H1 (cell line): Measurements from ENCODE around the gene COL4A2. TPM values are rescaled to one million over a fixed set of nuclear protein-coding genes. Genes with fewer than 3 reads are reported as not detected.

Source experiments
- CTCF ChIA-PET: fragments of 300-600 bp; sonication (Branson Sonifier 250); formaldehyde crosslinking; loops from one replicate; lab custom pipeline; 2021; ENCODE audit not compliant: partially characterized antibody; lab: Charles Lee
- POLR2A ChIA-PET: fragments of 300-600 bp; sonication (Branson Sonifier 250); formaldehyde crosslinking; loops from one replicate; lab custom pipeline; 2021; ENCODE audit warnings: inconsistent platforms; ENCODE audit not compliant: partially characterized antibody; lab: Charles Lee
- DNase-seq, 2 experiments: peaks; one replicate each; pipeline versions ENCODE4 v3.0.0 to v3.0.0-alpha.2; 2010 to 2022; ENCODE audit warnings: low spot score in 2 of 2, low read depth in 1 of 2, mixed read lengths in 1 of 2
- FAIRE-seq: peaks from 2 replicates; lab custom pipeline; 2011; peaks lifted over from hg19 to GRCh38; lab: Jason Lieb, UNC
- H2AFZ ChIP-seq: 2 replicates; pipeline ENCODE4 v1.8.1; 2012; ENCODE audit warnings: low read length, inconsistent platforms
- H2AK5ac ChIP-seq: 2 replicates; pipeline ENCODE4 v1.6.1; 2013; ENCODE audit warnings: low read depth, low read length
- H2BK120ac ChIP-seq: replicated peaks from 2 replicates; pipeline ENCODE3; 2013; ENCODE audit warnings: low read depth, low read length, inconsistent platforms
- H2BK12ac ChIP-seq: 2 replicates; pipeline ENCODE4 v1.6.1; 2013; ENCODE audit warnings: low read depth, low read length
- H2BK15ac ChIP-seq: 2 replicates; pipeline ENCODE4 v1.6.1; 2013; ENCODE audit warnings: low read length
- H2BK20ac ChIP-seq: 2 replicates; pipeline ENCODE4 v1.6.1; 2013; ENCODE audit warnings: low read length
- H2BK5ac ChIP-seq: 2 replicates; pipeline ENCODE4 v1.6.1; 2013; ENCODE audit warnings: low read depth, low read length
- H3K14ac ChIP-seq: 2 replicates; pipeline ENCODE4 v1.6.1; 2013; ENCODE audit warnings: inconsistent platforms; ENCODE audit not compliant: insufficient read length
- H3K18ac ChIP-seq: 2 replicates; pipeline ENCODE4 v1.6.1; 2013; ENCODE audit warnings: low read length; ENCODE audit errors: extremely low read depth
- H3K23ac ChIP-seq: 2 replicates; pipeline ENCODE4 v1.6.1; 2013; ENCODE audit warnings: inconsistent platforms; ENCODE audit not compliant: insufficient read length
- H3K23me2 ChIP-seq: 2 replicates; pipeline ENCODE4 v1.6.1; 2013; ENCODE audit warnings: low read depth, low read length
- H3K27ac ChIP-seq: 2 replicates; pipeline ENCODE4 v1.6.1; 2011; ENCODE audit warnings: low read depth, low read length, inconsistent platforms
- H3K27me3 ChIP-seq, 4 experiments: replicated peaks in 1 of 4; 1 replicate in 1 of 4; 2 replicates in 3 of 4; pipeline versions ENCODE4 v1.6.1 to v1.8.1; 2011 to 2013; ENCODE audit warnings: low read length in 3 of 4, mild to moderate bottlenecking in 3 of 4, inconsistent platforms in 2 of 4, mixed read lengths in 2 of 4, moderate library complexity in 1 of 4; ENCODE audit not compliant: control insufficient read depth in 3 of 4, insufficient read depth in 3 of 4; ENCODE audit errors: extremely low read depth in 1 of 4
- H3K36me3 ChIP-seq, 4 experiments: 2 replicates each; pipeline versions ENCODE4 v1.6.1 to v1.8.1; 2011 to 2013; ENCODE audit warnings: mild to moderate bottlenecking in 4 of 4, low read length in 3 of 4, moderate library complexity in 2 of 4, control low read depth in 1 of 4, inconsistent platforms in 1 of 4; ENCODE audit not compliant: insufficient read depth in 4 of 4, control insufficient read depth in 2 of 4
- H3K4ac ChIP-seq: replicated peaks from 2 replicates; pipeline ENCODE3; 2013; ENCODE audit warnings: low read length, low read depth, mixed read lengths, inconsistent platforms; ENCODE audit not compliant: insufficient read length
- H3K4me1 ChIP-seq, 4 experiments: replicated peaks in 1 of 4; 1 replicate in 1 of 4; 2 replicates in 3 of 4; pipeline versions ENCODE4 v1.6.1 to v1.8.1; 2011 to 2013; ENCODE audit warnings: low read length in 3 of 4, inconsistent platforms in 2 of 4, mixed read lengths in 1 of 4; ENCODE audit not compliant: insufficient read depth in 4 of 4, control insufficient read depth in 3 of 4
- H3K4me2 ChIP-seq, 2 experiments: 2 replicates each; pipeline versions ENCODE4 v1.6.1 to v1.8.1; 2011 to 2013; ENCODE audit warnings: low read depth in 2 of 2, low read length in 2 of 2, control low read depth in 1 of 2, inconsistent platforms in 1 of 2, mild to moderate bottlenecking in 1 of 2; ENCODE audit not compliant: insufficient read depth in 1 of 2
- H3K4me3 ChIP-seq, 4 experiments: fragments of 200-600, 300-600 bp in 1 of 4; sonication (generic), shearing (Covaris generic), sonication (Bioruptor Twin) in 1 of 4; 2 replicates each; pipeline versions ENCODE4 v1.5.1 to v1.8.1; 2011 to 2016; ENCODE audit warnings: low read length in 4 of 4, low read depth in 3 of 4, control low read depth in 2 of 4, inconsistent platforms in 2 of 4, mild to moderate bottlenecking in 2 of 4, mixed read lengths in 1 of 4, moderate library complexity in 1 of 4; ENCODE audit not compliant: insufficient read depth in 2 of 4; ENCODE audit errors: extremely low read depth in 1 of 4
- H3K56ac ChIP-seq: replicated peaks from 2 replicates; pipeline ENCODE3; 2013; ENCODE audit warnings: low read depth, mild to moderate bottlenecking, mixed read lengths, low read length, inconsistent platforms; ENCODE audit not compliant: insufficient read length
- H3K79me1 ChIP-seq: 2 replicates; pipeline ENCODE4 v1.6.1; 2013; ENCODE audit warnings: low read depth, low read length, control low read depth
- H3K79me2 ChIP-seq, 2 experiments: 2 replicates each; pipeline versions ENCODE4 v1.6.1 to v1.8.1; 2012 to 2013; ENCODE audit warnings: low read length in 2 of 2, mild to moderate bottlenecking in 2 of 2, inconsistent platforms in 1 of 2; ENCODE audit not compliant: insufficient read depth in 2 of 2, control insufficient read depth in 1 of 2
- H3K9ac ChIP-seq, 4 experiments: replicated peaks in 1 of 4; 1 replicate in 1 of 4; 2 replicates in 3 of 4; pipeline versions ENCODE4 v1.6.1 to v1.8.1; 2011 to 2013; ENCODE audit warnings: low read depth in 3 of 4, low read length in 3 of 4, control low read depth in 2 of 4, mild to moderate bottlenecking in 2 of 4, moderate library complexity in 2 of 4, inconsistent platforms in 1 of 4; ENCODE audit errors: extremely low read depth in 1 of 4
- H3K9me3 ChIP-seq, 2 experiments: 2 replicates each; pipeline versions ENCODE4 v1.6.1 to v1.8.1; 2012 to 2013; ENCODE audit warnings: mild to moderate bottlenecking in 2 of 2, moderate library complexity in 2 of 2, control low read depth in 1 of 2, inconsistent platforms in 1 of 2, low read depth in 1 of 2, low read length in 1 of 2, mixed read lengths in 1 of 2; ENCODE audit not compliant: insufficient read depth in 2 of 2
- H4K20me1 ChIP-seq, 2 experiments: replicated peaks in 1 of 2; 2 replicates each; pipeline versions ENCODE3 to v1.8.1; 2011 to 2013; ENCODE audit warnings: inconsistent platforms in 2 of 2, low read length in 2 of 2, mild to moderate bottlenecking in 1 of 2; ENCODE audit not compliant: insufficient read depth in 2 of 2, control insufficient read depth in 1 of 2
- H4K5ac ChIP-seq: 2 replicates; pipeline ENCODE4 v1.6.1; 2013; ENCODE audit warnings: low read length, low read depth, mixed read lengths, inconsistent platforms; ENCODE audit not compliant: insufficient read length
- H4K8ac ChIP-seq: 2 replicates; pipeline ENCODE4 v1.8.0; 2013; ENCODE audit warnings: mild to moderate bottlenecking, moderate library complexity, low read length, inconsistent platforms; ENCODE audit not compliant: insufficient read depth; ENCODE audit errors: extremely low read depth
- H4K91ac ChIP-seq: replicated peaks from 2 replicates; pipeline ENCODE3; 2013; ENCODE audit warnings: low read length, mixed read lengths, inconsistent platforms; ENCODE audit not compliant: insufficient read length
- CEBPB ChIP-seq: IDR thresholded peaks from 2 replicates; pipeline ENCODE4 v1.6.1; 2012; ENCODE audit warnings: low read depth, low read length
- EP300 ChIP-seq, 2 experiments: IDR thresholded peaks; 1 replicate in 1 of 2; 2 replicates in 1 of 2; pipeline ENCODE4 v1.6.1; 2011 to 2012; ENCODE audit warnings: low read depth in 2 of 2, low read length in 2 of 2, mild to moderate bottlenecking in 2 of 2, borderline replicate concordance in 1 of 2, inconsistent platforms in 1 of 2, moderate library complexity in 1 of 2
- EZH2 ChIP-seq: fragments of 200-600 bp; sonication (generic); IDR thresholded peaks from 2 replicates; pipeline ENCODE4 v1.7.1; 2012; ENCODE audit warnings: low read depth, mild to moderate bottlenecking, moderate library complexity, low read length, inconsistent platforms; ENCODE audit not compliant: severe bottlenecking
- HDAC6 ChIP-seq: IDR thresholded peaks from one replicate; pipeline ENCODE4 v1.7.1; 2012; ENCODE audit warnings: low read depth, mild to moderate bottlenecking, inconsistent platforms, low read length, moderate library complexity
- KDM1A ChIP-seq: fragments of 200-600, 300-600 bp; sonication (generic); IDR thresholded peaks from 2 replicates; pipeline ENCODE4 v1.7.1; 2016; ENCODE audit warnings: mild to moderate bottlenecking, low read length, borderline replicate concordance
- KDM4A ChIP-seq: IDR thresholded peaks from one replicate; pipeline ENCODE4 v1.7.1; 2012; ENCODE audit warnings: low read depth, mild to moderate bottlenecking, moderate library complexity, low read length, inconsistent platforms; ENCODE audit not compliant: severe bottlenecking
- KDM5A ChIP-seq: fragments of 200-600 bp; IDR thresholded peaks from 2 replicates; pipeline ENCODE4 v1.7.1; 2012; ENCODE audit warnings: mild to moderate bottlenecking, low read length, inconsistent platforms, mixed read lengths
- SIRT6 ChIP-seq: IDR thresholded peaks from one replicate; pipeline ENCODE4 v1.7.1; 2012; ENCODE audit warnings: low read length, inconsistent platforms
- SIX5 ChIP-seq: IDR thresholded peaks from 2 replicates; pipeline ENCODE4 v1.6.1; 2011; ENCODE audit warnings: mild to moderate bottlenecking, low read depth, low read length
- SP2 ChIP-seq: IDR thresholded peaks from 2 replicates; pipeline ENCODE4 v1.6.1; 2012; ENCODE audit warnings: mild to moderate bottlenecking, low read length, inconsistent platforms
- USF2 ChIP-seq: IDR thresholded peaks from 2 replicates; pipeline ENCODE4 v1.6.1; 2011; ENCODE audit warnings: low read length, improper control_type of control experiment
- WGBS, 2 experiments: shearing (Covaris generic) in 1 of 2; methylation state at CpG; one replicate each; pipeline versions ENCODE4 v1.1.6 to v1.1.7; 2013 to 2015; ENCODE audit warnings: low lambda C conversion rate in 2 of 2, mixed read lengths in 2 of 2, inconsistent platforms in 1 of 2, low coverage in 1 of 2, missing lambda C conversion rate in 1 of 2; ENCODE audit not compliant: insufficient replicate concordance in 2 of 2, insufficient coverage in 1 of 2, insufficient read length in 1 of 2; ENCODE audit errors: extremely low coverage in 1 of 2, missing lambda C conversion rate in 1 of 2; 5-methylcytosine and 5-hydroxymethylcytosine counted together
- polyA plus RNA-seq, 7 experiments: library from polyadenylated mRNA; depleted of rRNA in 3 of 7; stranded (reverse) in 5 of 7; unstranded in 2 of 7; fragments of >200 nt in 5 of 7; fragments of 200-250 nt in 2 of 7; gene quantifications; 1 replicate in 5 of 7; 2 replicates in 1 of 7; 4 replicates in 1 of 7; pipeline versions ENCODE4 v1.2.1 to v1.2.3, GENCODE V29; 2011 to 2013; ENCODE audit warnings: missing spikeins in 2 of 7, mixed read lengths in 2 of 7
- total RNA-seq: library from RNA; stranded (reverse); fragmentation: NEBNext Ultra II Directional; extraction: Animal tissue kit (Norgen Biotek cat#: 25700); gene quantifications from 2 replicates; pipeline ENCODE4 v1.2.1, GENCODE V29; 2021

The COL4A2 gene
- total and polyA plus RNA-seq, 2 of the 8 experiments (the other 6 are each of a cell fraction or from before 2014, with no cell fraction given): 80.4 to 87.3 TPM

GRCh38 chr13:110317496-110318195 is 10.6 kb downstream of the COL4A2 start:
- no peak overlapping the region for H2BK15ac ChIP-seq
- H3K23ac ChIP-seq: no peak overlapping the region
- no peak overlapping the region for H4K5ac ChIP-seq
- 92% methylated on average over 13 of the region's 13 CpGs; no CpG with 5 or more reads in 1 of the 2 experiments for WGBS, 2 experiments
- ChIA-PET POLR2A (no interaction called here), CTCF (no interaction called here)
- H3K79me1 ChIP-seq: peaks cover 10% of the 10 kb centered on the region
- no peak overlapping the region for H2AFZ ChIP-seq
- H2BK120ac ChIP-seq: no peak overlapping the region
- H3K14ac ChIP-seq: no peak overlapping the region
- TF ChIP-seq CEBPB (no peak), KDM1A (no peak), EP300 (IDR thresholded peaks at IDR 0.05; ENCODE audit: borderline replicate concordance in 1 of 2, low read depth in 2 of 2, low read length in 2 of 2) (no peak), USF2 (no peak), EZH2 (no peak), KDM5A (no peak), SP2 (no peak), HDAC6 (no peak), SIRT6 (no peak), SIX5 (no peak), KDM4A (no peak)
- H2AK5ac ChIP-seq: no peak overlapping the region
- H3K36me3 ChIP-seq: peaks cover 0 to 10% (median 4%) of the 10 kb centered on the region in 4 experiments; a peak in 3 of 8 replicates
- H3K4me1 ChIP-seq: peaks cover 0 to 3% (median 0%) of the 10 kb centered on the region in 4 experiments; a peak in 2 of 7 replicates
- H3K27ac ChIP-seq: no peak overlapping the region
- no peak overlapping the region for H3K4me3 ChIP-seq
- no peaks in the 10 kb centered on the region; a peak in 1 of 4 replicates for H3K9me3 ChIP-seq
- no peak overlapping the region for H4K91ac ChIP-seq
- no peak overlapping the region for H3K56ac ChIP-seq
- no peak overlapping the region for H3K18ac ChIP-seq
- FAIRE-seq (no peak), DNase-seq (no peak)
- no peaks in the 10 kb centered on the region for H3K27me3 ChIP-seq
- H4K8ac ChIP-seq: no peak overlapping the region
- H3K4ac ChIP-seq: no peak overlapping the region
- no peak overlapping the region for H2BK20ac ChIP-seq
- H2BK12ac ChIP-seq: no peak overlapping the region
- H4K20me1 ChIP-seq: peaks cover 4 to 11% of the 10 kb centered on the region in 2 experiments
- H3K9ac ChIP-seq: no peak overlapping the region
- peaks cover 5 to 10% of the 10 kb centered on the region in 2 experiments; a peak in 3 of 4 replicates for H3K79me2 ChIP-seq
- H2BK5ac ChIP-seq: no peak overlapping the region
- H3K23me2 ChIP-seq: peaks cover 5% of the 10 kb centered on the region; the same call in 1 of the 2 replicates
- H3K4me2 ChIP-seq: no peak overlapping the region
